ACHN (cell line): ENCODE measurements around the gene MYMX.
"Not testable (repeated sequence)": the region's sequence is repeated elsewhere in the genome, so short reads cannot be mapped to it uniquely, and the experiment has no call there.

Experiments
- DNase-seq: peaks from one replicate; pipeline ENCODE4 v3.0.0-alpha.2; 2015
- in situ Hi-C: cut with HindIII; loops from 2 replicates; pipeline ENCODE4 v1.10.0; 2017; ENCODE audit warnings: low sequenced_read_pairs, low pct_ligation_motif_present, low pct_unique_long_range_greater_than_20kb

The MYMX gene

GRCh38 chr6:44183783-44184182 is 32.9 kb upstream of the MYMX start:
- DNase-seq: no peak
- in situ Hi-C loops: no loop called here

GRCh38 chr6:44185356-44185755 is 31.4 kb upstream of the MYMX start:
- DNase-seq, in situ Hi-C loops: not testable (repeated sequence)

GRCh38 chr6:44185953-44186634 is 30.6 kb upstream of the MYMX start:
- DNase-seq: no peak
- in situ Hi-C loops: no loop called here

GRCh38 chr6:44186635-44187025 is 30.1 kb upstream of the MYMX start:
- in situ Hi-C loops: no loop called here
- DNase-seq: no peak

DNA sequence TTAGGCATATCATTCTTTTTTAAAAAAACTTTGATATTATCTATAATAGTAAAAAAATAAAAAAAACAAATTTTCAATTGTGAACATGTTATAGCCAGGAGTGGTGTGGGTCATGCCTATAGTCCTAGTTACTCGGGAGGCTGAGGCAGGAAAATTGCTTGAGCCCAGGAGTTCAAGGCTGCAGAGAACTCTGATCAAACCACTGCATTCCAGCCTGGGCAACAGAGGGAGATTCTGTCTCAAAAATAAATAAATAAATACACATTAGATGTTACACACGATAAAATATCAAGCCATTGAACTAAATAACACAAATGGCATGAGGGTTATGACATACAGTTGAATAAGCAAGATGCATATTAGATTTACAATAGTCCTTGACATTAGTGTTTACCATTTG is 27.9 kb upstream of the MYMX start:
- in situ Hi-C loops: no loop called here
- DNase-seq: no peak

DNA sequence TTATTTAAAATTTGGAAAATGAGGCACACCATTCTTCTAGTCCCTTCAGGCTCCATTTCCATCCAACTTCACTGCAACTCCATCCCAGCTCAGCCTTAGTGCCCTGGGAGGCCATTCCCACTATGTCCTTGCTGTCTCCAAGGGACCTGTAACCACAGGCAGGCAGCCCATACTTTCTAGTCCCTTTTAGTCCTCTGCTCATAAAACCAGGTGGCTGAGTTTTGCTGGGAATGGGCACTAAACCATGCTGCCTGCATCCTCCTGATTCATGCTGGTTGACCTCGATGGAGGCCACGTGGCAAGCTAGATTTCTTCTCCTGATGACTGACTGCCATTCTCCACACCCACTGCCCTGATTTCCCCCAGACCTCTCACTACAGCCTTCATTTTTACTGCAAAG is 27.5 kb upstream of the MYMX start:
- DNase-seq: no peak
- in situ Hi-C loops: no loop called here

GRCh38 chr6:44190715-44191114 is 26.0 kb upstream of the MYMX start:
- no peak for DNase-seq

DNA sequence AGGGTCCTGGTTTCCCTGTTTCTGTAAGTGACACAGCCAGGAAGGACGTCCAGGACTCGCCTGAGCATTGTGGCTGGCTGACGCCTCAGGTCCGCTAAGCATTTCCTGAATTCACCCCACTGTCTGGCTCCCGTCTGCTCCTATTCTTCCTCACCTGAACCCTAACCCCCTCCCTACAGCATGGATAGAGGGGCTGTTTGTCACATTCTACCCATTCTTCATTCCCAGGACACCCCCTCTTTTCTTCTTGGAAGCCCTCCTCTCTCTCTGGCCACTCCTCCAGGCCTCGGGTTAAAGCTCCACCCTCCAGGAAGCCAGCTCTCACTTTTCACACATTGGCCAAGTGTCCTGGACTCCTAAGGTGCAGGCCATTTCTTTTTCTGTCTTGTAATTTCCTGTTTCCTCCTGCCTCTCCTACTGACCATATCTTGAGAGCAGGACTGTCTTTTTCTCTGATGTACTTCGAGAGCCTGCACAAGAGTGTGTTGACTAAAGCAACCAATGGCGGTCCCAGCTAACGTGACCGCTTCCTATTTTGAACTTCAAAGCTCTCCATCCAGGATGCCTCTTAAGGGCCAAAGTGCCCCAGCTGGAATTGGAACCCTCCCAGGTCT is 24.2 kb upstream of the MYMX start:
- no peak for DNase-seq
- in situ Hi-C loops: no loop called here

More at GRCh38 chr6:44190715-44191114, 26.0 kb upstream of the MYMX start:
- in situ Hi-C loops: no loop called here

- in situ Hi-C loops: no loop called here
- no peak for DNase-seq
These were observed 23.3 kb upstream of the MYMX start for GRCh38 chr6:44193307-44193910.

GRCh38 chr6:44194326-44194725 is 22.4 kb upstream of the MYMX start:
- DNase-seq: no peak
- in situ Hi-C loops: no loop called here

DNA sequence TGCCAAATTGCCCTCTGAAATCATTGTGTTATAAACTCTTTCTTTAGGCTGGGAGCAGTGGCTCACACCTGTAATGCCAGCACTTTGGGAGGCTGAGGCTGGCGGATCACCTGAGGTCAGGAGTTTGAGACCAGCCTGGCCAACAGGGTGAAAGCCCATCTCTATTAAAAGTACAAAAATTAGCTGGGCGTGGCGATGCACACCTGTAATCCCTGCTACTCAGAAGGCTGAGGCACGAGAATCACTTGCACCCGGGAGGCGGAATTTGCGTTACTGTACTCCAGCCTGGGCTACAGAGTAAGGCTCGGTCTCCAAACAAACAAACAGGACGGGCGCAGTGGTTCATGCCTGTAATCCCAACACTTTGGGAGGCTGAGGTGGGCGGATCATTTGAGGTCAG is 20.4 kb upstream of the MYMX start:
- DNase-seq, in situ Hi-C loops: not testable (repeated sequence)

DNA sequence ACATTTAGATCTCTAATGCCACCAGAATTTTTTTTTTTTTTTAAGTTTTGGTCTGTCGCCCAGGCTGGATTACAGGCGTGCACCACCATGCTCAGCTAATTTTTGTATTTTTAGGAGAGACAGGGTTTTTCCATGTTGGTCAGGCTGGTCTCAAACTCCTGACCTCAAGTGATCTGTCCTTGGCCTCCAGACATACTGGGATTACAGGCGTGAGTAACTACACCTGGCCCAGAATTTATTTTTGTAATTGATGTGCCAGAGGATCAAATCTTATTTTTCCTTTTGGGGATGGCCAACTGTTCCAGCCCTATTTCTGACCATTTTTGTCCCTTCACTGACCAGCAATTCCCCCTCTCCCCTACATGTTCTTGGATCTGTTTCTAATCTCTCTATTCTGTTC is 18.0 kb upstream of the MYMX start:
- DNase-seq: no peak
- in situ Hi-C loops: no loop called here

- in situ Hi-C loops: no loop called here
These were observed 16.8 kb upstream of the MYMX start for GRCh38 chr6:44199883-44200282.

DNA sequence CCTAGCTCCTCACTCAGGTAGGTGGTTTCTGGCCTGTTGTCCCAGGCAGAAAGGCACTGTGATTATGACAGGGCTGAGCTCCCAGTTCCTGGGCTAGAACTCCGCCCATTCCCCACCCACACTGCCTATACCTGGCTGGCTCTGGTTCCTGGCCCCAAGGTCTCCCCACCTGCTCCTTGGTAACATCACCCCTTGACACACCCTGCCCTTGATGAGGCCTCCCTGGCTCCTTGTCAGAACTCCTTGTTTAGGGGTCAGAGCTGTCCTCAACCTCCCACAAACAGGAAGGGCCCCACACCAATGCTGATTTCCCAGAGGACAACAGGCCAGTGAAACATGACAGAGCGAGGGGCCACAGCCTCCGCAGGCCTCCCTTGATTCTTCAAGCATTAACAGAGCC is 15.5 kb upstream of the MYMX start:
- in situ Hi-C loops: no loop called here
- no peak for DNase-seq

More at GRCh38 chr6:44199883-44200282, 16.8 kb upstream of the MYMX start:
- no peak for DNase-seq

DNA sequence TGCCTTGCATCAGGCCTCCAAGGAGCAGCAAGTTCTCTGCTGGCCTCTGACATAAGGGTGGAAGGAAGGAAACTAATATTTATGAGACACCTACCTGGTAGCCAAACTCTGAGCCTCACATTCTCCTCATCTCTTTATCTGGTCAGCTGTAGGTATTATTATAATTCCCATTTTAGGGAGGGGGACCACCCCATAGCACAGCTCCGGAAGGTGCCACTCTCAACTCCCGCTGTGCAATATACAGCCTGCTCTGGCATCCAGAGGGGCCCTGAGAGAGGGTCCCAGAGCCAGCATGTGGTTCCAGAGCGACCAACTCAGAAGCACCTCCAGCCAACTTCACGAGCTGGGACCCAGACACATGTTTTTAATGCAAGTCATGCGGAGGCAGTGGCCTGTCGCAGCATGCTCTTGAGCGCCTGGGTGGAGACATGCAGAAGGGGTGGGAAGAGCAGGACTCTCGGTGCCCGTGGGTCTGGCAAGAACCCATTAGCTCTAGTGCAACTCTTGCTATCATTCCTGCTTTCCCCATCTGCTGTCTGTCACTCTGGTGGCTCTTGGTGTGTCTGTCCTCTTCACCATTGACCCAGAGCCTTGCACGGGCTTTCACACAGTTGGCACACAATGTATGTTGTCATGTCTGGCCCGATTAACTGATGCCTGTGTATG is 15.0 kb upstream of the MYMX start:
- no peak for DNase-seq
- in situ Hi-C loops: no loop called here

GRCh38 chr6:44202332-44202971 is 14.3 kb upstream of the MYMX start:
- no peak for DNase-seq
- in situ Hi-C loops: no loop called here

DNA sequence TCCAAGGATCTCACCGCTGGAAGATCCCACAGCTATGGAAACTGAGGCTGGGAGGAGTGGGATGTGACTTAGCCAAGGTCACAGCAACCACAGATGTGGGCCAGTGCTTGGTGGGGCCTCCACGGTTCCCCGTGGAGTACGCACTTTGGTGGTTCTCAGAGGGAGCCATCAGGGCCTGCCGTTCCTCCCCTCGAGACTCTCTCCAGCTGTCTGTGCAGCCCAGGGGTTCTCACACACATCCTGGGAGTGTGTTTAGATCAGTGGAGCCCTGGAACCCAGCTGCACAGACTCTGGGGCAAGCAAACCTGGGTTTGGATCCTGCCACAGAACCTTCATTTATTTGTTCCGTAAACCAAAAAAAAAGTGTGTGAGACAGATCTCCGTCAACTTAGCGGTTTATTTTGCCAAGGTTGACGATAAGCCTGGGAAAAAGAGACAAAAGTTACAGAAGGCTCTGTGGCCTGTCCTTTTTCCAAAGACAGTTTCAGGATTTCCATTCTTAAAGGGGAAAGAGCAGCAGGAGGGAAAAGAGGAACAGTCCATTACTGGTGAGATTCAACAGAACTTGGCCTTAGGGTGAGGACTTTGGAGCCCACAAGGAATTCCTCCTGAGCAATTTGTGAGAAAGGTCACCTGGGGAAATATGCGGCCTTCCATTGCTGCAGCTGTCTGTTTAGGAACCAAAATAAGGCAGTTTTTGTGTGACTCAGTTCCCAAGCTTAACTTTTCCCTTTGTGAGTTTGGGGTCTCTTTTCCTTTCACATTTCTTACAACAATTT is 13.6 kb upstream of the MYMX start:
- DNase-seq: no peak
- in situ Hi-C loops: no loop called here

DNA sequence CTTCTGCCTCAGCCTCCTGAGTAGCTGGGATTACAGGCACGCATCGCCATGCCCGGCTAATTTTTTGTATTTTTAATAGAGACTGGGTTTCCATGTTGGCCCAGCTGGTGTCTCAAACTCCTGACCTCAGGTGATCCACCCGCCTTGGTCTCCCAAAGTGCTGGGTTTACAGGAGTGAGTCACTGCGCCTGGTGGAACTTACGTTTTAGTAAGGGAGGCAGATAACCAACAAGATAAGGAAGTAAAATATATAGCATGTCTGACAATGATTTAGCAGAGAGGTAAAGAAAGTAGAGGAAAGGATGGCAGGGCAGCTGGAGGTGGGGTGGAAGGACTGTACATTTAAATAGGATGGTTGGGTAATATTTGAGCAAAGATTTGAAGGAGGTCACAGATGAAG is 12.8 kb upstream of the MYMX start:
- no peak for DNase-seq

More for the DNA sequence above, 12.8 kb upstream of the MYMX start:
- in situ Hi-C loops: no loop called here
